A673 (cell line): ENCODE data around the gene ABO. TPM values are rescaled to one million over a fixed set of nuclear protein-coding genes. Genes with fewer than 3 reads are reported as not detected.

Source experiments
- BruUV-seq: library from RNA; stranded (reverse); fragments of 400-500 nt; replicated peaks from 2 replicates; lab custom pipeline; 2021; lab: Mats Ljungman, UMichigan
- CTCF ChIA-PET: fragments of 300-600 bp; sonication (Branson Sonifier 250); formaldehyde crosslinking; loops from one replicate; lab custom pipeline; 2022; ENCODE audit warnings: antibody characterized with exemption; lab: Charles Lee
- POLR2A ChIA-PET: fragments of 300-600 bp; sonication (Branson Sonifier 250); formaldehyde crosslinking; loops from one replicate; lab custom pipeline; 2022; ENCODE audit warnings: antibody characterized with exemption; ENCODE audit not compliant: low non-redundant PET; lab: Charles Lee
- DNase-seq: peaks from one replicate; pipeline ENCODE4 v3.0.0-alpha.2; 2015; ENCODE audit warnings: low spot score
- H3K27ac ChIP-seq: fragments of 200-600 bp; sonication (generic); 2 replicates; pipeline ENCODE4 v1.5.1; 2016; ENCODE audit warnings: mixed run types, low read depth, mild to moderate bottlenecking, mixed read lengths, antibody characterized with exemption, low read length; ENCODE audit not compliant: poor library complexity, severe bottlenecking
- H3K27me3 ChIP-seq: fragments of 200-600 bp; sonication (generic); replicated peaks from 2 replicates; pipeline ENCODE4 v1.6.1; 2017; ENCODE audit warnings: mixed run types, low read depth, mild to moderate bottlenecking, mixed read lengths, antibody characterized with exemption, low read length; ENCODE audit not compliant: insufficient read depth, poor library complexity
- H3K36me3 ChIP-seq: fragments of 200-600 bp; sonication (generic); 2 replicates; pipeline ENCODE4 v1.6.1; 2016; ENCODE audit warnings: mixed run types, mild to moderate bottlenecking, mixed read lengths, antibody characterized with exemption, low read length; ENCODE audit not compliant: insufficient read depth, poor library complexity, severe bottlenecking
- H3K4me1 ChIP-seq: fragments of 200-600 bp; sonication (generic); 2 replicates; pipeline ENCODE4 v1.6.1; 2017; ENCODE audit warnings: mixed run types, mild to moderate bottlenecking, mixed read lengths, antibody characterized with exemption, low read length; ENCODE audit not compliant: insufficient read depth, poor library complexity, severe bottlenecking
- H3K4me3 ChIP-seq: fragments of 200-600 bp; sonication (generic); 2 replicates; pipeline ENCODE4 v1.5.1; 2016; ENCODE audit warnings: low read depth, mixed run types, mild to moderate bottlenecking, mixed read lengths, low read length; ENCODE audit not compliant: poor library complexity, severe bottlenecking
- H3K9me3 ChIP-seq: fragments of 200-600 bp; sonication (generic); 2 replicates; pipeline ENCODE4 v1.6.1; 2016; ENCODE audit warnings: mixed run types, low read depth, mild to moderate bottlenecking, mixed read lengths, antibody characterized with exemption, low read length; ENCODE audit not compliant: poor library complexity, severe bottlenecking
- CTCF ChIP-seq: fragments of 300-800, 200-600 bp; sonication (generic); conservative IDR thresholded peaks from 2 replicates; pipeline ENCODE4 v1.5.1; 2017; ENCODE audit warnings: low read depth, mild to moderate bottlenecking, antibody characterized with exemption, low read length, moderate library complexity, mixed read lengths
- EZH2 ChIP-seq: fragments of 200-600 bp; sonication (generic); IDR thresholded peaks from 2 replicates; pipeline ENCODE4 v1.6.1; 2017; ENCODE audit warnings: borderline replicate concordance, low read depth, mild to moderate bottlenecking, mixed read lengths, antibody characterized with exemption, low read length; ENCODE audit not compliant: poor library complexity, severe bottlenecking
- intact Hi-C: fragments of 100-400 bp; cut with micrococcal nuclease; formaldehyde crosslinking; loops from one replicate; pipeline ENCODE4 v1.10.0; 2022; ENCODE audit not compliant: unreplicated experiment
- total RNA-seq: library from RNA; stranded (reverse); gene quantifications from 2 replicates; pipeline ENCODE4 v1.2.3, GENCODE V29; 2021

Gene ABO
- total RNA-seq, 1 experiment from 2014 or later: not detected

GRCh38 chr9:133248726-133249295, 26.2 kb downstream of the ABO start:
- H3K4me1 ChIP-seq: no peaks in the 10 kb centered on the region
- ChIA-PET POLR2A (no interaction called here), CTCF (no interaction called here)
- intact Hi-C loops: no loop called here
- no TSS peak for BruUV-seq
- H3K9me3 ChIP-seq: no peaks in the 10 kb centered on the region
- no peaks in the 10 kb centered on the region for H3K36me3 ChIP-seq
- TF ChIP-seq CTCF (no peak), EZH2 (no peak)
- H3K27me3 ChIP-seq: peaks cover 13% of the 10 kb centered on the region
- H3K4me3 ChIP-seq: no peak overlapping the region
- no peak for DNase-seq
- no peak overlapping the region for H3K27ac ChIP-seq

- no peak for DNase-seq
- POLR2A ChIA-PET: no interaction called here
- intact Hi-C loops: no loop called here
- no peaks in the 10 kb centered on the region for H3K36me3 ChIP-seq
- no peaks in the 10 kb centered on the region for H3K4me1 ChIP-seq
- TF ChIP-seq CTCF: no peak
- TF ChIP-seq EZH2: no peak
- no TSS peak for BruUV-seq
- CTCF ChIA-PET: no interaction called here
- H3K27ac ChIP-seq: no peak overlapping the region
- H3K4me3 ChIP-seq: no peak overlapping the region
- no peaks in the 10 kb centered on the region for H3K9me3 ChIP-seq
- peaks cover 13% of the 10 kb centered on the region for H3K27me3 ChIP-seq
These were observed 27.4 kb downstream of the ABO start for GRCh38 chr9:133247632-133248031.

- BruUV-seq: no TSS peak
- H3K9me3 ChIP-seq: no peaks in the 10 kb centered on the region
- intact Hi-C loops: no loop called here
- H3K36me3 ChIP-seq: no peaks in the 10 kb centered on the region
- H3K4me1 ChIP-seq: no peaks in the 10 kb centered on the region
- POLR2A ChIA-PET: no interaction called here
- H3K27ac ChIP-seq: no peak overlapping the region
- TF ChIP-seq EZH2 (no peak), CTCF (no peak)
- DNase-seq: no peak
- no peak overlapping the region for H3K4me3 ChIP-seq
- peaks cover 13% of the 10 kb centered on the region for H3K27me3 ChIP-seq
- CTCF ChIA-PET: no interaction called here
These were observed 28.0 kb downstream of the ABO start for GRCh38 chr9:133246991-133247390.
